ENCODE results near the gene PLAAT3.

GRCh38 chr11:63537293-63538101 lies 76.7 kb downstream of the PLAAT3 start:
- TF ChIP-seq CTCF (conservative IDR thresholded peaks at IDR 0.05; ENCODE audit: low read depth, low read length) (no peak), EZH2 (IDR thresholded peaks at IDR 0.05; ENCODE audit: borderline replicate concordance, low read depth, low read length, poor library complexity, severe bottlenecking) (no peak)

All from A673 (cell line).